Measurements from ENCODE around the gene PHTF2.

PHTF2 gene

DNA sequence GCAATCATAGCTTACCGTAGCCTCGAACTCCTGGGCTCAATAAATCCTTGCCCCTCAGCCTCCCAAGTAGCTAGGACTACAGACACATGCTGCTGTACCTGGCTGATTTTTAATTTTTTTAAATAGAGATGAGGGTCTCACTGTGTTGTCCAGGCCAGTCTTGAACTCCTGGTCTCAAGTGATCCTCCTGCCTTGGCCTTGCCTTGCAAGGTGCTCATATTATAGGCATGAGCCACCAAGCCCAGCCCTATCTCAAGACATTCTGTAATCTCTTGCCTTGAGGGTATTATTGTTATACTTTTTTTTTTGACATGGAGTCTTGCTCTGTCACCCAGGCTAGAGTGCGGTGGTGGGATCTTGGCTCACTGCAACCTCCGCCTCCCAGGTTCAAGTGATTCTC lies 86.6 kb downstream of the PHTF2 start:
- DNase-seq, result no peak

DNA sequence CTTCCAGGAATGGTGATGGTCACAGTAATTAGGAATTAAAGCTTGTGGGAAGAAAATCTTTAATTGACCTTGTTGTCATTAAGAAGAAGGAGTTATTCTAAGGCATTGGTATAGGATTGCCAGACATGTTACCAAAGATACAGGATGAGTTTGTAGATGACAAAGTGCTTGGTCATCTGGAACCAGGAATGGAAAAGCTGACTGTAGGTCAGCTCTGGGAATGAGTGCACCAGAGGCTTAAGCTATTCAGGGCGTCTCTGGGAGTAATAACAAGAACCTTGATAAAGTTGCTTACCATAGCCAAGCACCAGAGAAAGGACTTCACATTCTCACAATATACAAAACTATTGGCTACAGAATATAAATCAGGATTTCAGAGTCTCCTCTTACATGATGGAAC lies 89.0 kb downstream of the PHTF2 start:
- no peak for DNase-seq

DNA sequence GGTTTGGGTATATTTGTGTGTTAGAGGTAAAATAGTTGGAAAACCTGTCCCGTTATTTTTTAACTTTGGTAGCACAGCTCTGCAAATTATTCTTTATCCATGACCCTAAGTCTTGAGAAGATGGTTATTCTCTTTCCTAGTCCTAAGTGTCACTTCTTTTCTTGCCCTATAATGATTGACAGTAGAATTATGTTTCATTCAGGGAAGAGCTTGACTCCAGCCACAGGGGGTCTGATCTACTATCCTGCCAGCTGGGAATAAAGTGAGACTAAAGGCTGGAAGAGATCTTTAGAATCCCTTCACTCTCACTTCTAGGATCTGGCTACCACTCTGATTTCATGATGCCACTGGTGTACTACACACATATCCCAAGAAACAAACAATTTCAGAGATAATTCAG lies 90.4 kb downstream of the PHTF2 start:
- DNase-seq, result no peak

DNA sequence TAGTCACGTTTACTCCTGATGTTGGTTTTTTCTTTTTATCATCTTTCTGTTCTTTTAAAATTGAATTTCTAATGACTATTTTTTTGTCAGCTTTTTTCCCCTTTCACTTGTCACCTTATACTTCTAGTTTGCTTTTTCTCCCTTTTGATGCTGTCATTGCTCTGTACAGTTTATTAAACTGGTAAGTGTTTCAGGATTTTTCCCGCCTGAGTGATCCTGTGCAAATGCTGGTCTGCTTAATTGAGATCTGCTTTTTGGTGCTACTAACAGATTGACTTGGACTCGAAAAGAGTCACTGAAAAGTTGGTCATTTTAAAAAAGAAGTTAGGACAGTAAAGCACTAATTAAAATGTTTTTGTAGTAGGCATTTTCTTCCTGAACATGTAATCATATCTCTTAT lies 95.2 kb downstream of the PHTF2 start:
- no peak for DNase-seq

DNA sequence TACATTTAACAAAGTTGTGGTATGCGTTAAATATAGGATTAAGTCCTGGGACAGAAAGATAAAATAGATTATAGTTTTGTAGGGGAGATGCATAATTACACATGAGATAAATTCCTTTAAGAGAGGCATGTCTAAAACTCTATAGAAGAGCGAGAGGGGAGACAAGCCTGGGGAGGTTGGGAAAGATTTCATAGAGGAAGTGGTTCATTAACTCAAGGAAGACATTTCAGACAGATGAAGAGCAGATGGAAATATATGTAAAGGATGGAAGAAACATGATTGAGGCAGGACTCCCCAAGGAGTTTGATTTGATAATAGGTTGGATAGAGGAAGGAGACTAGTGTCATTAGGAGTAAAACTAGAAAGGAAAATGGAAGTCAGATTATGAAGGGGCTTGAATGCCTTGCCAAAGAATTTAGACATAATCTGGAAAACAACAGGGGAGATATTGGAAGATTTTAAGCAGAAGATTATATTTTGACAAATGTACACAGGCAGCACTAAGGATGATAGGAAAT lies 96.1 kb downstream of the PHTF2 start:
- no peak for DNase-seq

DNA sequence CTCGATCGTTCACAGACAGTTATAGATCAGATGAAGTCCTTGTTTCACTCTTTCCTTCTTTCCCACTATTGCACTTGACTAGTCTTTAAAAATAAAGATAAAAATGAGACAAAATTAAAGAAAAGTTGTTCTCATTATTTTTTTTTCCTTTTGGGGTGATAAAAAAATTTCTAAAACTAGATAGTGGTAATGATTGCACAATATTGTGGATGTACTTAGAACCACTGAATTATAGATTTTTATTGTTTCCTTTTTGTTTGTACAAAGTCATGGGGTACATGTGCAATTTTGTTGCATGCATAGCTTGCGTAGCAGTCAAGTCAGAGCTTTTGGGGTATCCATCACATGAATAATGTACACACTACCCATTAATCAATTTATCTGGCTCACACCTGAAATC lies 97.3 kb downstream of the PHTF2 start:
- no peak for DNase-seq

DNA sequence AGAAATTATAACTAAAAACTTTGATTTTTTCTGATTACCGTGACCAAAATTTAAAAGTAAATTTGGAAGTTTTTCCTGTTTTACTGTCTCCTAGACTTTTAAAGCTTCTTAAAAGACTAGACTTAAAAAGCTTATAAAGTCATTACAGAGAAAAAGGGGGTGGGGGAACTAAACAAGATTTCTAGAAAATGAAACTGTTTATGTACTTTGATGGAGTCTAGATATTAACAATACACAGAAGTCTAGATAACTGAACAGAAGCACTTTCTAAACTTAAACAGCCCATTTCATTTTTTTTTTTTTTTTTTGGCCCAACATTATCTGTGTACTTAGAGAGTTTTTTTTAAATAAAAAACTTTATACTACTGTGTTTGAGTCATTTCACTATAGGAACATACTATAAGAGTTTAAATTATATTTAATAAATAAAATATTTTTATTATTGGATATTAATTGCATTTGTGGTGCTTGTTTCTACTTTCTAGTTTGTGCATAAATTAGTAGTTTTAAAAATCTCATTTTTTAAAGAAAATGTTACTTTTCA lies 98.5 kb downstream of the PHTF2 start:
- DNase-seq, result no peak

DNA sequence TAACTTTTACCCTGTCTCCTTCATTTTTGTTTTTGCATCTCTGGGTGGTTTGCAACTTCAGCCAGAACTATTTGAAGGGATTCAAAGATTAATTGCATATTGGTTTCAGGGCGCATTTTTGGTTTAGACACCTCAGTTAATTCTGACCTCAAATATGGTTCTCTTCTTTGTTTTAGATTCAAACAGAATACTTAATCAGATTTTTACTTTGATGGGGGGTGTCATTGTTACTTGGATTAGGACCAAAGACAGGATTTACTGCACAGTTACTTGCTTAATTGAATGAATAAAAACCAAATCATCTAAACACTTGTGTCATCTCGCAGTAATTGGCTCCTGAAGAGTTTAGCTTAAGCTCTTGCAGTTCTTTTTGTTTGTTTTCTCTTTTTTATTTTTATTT lies 100.9 kb downstream of the PHTF2 start:
- DNase-seq, result no peak

DNA sequence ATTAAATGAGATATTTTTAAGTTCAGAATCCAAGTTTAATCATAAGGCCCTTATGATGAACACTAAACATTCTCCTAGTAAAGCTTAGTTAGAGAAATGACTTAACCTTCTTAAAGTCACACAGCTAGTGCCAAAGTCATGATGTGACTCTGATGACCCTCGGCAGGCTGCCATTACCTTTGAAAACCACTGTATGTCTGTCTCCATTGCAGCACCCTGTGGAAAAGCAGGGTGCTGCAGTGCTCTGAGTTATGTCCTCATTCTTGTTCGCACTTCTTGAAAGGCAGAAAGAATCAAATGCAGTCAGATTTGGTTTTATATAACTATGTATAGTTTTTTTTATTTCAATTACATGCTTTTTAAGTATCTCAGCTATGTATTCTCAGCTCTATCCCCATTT lies 105.0 kb downstream of the PHTF2 start:
- peak; percentile 22 for DNase-seq

DNA sequence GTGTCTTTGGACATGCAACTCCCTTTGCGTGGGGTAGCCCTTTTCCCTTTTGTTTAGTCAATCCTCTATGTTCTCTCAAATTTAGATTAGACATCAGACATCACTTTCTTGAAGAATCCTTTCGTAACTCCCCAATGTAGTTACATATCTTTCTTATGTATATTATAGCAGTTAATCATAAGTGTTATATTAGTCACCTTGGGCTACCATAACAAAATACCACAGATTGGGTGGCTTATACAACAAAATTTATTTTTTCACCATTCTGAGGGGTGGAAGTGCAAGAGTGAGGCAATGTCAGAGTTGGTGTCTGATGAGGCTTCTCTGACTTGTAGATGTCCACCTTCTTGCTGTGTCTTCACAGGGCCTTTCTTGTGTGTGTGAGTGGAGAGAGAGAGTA lies 105.7 kb downstream of the PHTF2 start:
- no peak for DNase-seq

DNA sequence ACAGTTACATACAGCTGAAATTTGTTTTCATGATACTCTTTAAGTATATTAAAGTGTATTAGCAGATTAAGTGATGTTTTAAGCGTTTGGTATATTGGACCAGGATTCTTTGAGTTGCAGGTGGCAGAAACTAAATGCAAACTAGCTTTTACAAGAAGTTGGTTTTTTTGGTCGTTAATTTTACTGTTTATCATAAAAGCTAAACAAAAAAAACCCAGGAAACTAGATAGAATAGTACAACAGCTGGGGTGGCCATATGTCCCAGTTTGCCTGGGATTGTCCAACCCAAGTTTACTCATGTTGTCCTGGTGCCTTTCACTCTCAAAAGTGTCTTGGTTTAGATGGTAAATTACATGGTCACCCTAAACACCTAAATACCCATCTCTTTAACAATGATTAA lies 108.7 kb downstream of the PHTF2 start:
- DNase-seq, result no peak

DNA sequence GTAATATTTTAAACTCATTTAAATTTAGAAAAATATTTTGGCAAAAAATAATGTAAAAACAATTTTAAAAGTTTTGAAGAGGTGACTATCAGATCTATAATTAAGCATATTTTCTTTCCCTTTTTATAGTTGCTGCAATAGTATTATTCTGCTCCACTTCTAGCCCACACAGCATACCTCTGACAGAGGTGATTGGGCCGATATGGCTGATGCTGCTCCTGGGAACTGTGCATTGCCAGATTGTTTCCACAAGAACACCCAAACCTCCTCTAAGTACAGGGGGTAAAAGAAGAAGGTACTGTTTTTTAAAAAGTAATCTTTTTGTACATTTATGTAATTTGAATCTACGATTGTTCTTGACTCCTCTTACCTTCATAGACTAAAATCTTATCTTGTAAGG lies 110.1 kb downstream of the PHTF2 start:
- DNase-seq, result no peak

DNA sequence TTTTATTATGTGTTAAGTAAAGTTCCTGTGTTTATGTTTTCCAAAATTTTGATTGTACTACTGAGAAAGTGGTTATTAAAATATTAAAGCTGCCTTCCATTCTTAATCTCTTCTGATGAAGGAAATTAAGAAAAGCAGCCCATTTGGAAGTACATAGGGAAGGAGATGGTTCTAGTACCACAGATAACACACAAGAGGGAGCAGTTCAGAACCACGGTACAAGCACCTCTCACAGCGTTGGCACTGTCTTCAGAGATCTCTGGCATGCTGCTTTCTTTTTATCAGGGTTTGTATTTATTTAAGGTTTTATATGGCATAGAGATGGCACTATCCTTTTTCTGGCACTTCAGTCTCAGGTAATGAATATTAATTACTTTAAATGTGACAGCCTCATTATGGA lies 111.6 kb downstream of the PHTF2 start:
- no peak for DNase-seq

DNA sequence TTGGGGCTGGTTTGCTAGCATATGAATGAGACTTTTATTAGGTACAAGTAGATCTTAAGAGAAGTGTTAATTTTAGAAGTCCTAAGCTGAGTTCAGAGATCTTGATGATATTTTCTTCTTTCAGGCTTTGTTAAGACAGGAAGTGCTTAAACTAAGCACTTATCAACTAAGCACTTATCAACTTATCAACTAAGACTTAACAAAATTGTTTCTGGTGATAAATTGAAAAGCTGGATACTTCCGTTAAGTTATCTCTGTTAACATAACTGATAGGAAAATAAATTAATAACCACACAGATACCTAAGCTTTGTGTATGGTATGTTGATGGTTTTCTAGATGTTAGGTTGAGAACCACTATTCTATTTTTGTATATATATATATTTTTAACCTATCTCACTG lies 113.7 kb downstream of the PHTF2 start:
- DNase-seq, result no peak

DNA sequence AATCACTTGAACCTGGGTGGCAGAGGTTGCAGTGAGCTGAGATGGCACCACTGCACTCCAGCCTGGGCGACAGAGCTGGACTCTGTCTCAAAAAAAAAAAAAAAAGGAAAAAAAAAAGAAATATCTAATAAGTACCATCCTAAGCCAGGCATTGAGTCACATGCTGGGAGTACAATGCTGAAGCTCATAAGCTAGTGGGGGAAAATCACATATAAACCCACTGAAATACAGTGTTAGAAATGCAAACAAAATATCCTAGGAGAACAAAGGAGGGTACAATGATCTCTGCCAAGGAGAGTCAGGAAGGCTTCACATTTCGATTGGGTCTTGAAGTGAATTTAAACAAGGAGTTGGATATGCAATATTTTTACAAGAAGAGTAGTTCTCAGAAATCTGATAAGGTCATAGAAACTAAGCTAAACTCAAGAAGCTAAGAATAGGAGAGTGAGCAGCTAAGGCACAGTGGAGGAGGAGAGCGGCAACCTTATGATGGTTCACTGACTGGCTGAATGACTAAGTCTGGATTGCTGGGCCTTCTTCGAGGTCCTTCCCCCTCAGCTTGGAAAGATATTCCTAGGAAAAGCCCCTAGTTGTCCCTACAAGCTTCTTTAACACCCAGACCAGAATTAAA lies 115.5 kb downstream of the PHTF2 start:
- no peak for DNase-seq

DNA sequence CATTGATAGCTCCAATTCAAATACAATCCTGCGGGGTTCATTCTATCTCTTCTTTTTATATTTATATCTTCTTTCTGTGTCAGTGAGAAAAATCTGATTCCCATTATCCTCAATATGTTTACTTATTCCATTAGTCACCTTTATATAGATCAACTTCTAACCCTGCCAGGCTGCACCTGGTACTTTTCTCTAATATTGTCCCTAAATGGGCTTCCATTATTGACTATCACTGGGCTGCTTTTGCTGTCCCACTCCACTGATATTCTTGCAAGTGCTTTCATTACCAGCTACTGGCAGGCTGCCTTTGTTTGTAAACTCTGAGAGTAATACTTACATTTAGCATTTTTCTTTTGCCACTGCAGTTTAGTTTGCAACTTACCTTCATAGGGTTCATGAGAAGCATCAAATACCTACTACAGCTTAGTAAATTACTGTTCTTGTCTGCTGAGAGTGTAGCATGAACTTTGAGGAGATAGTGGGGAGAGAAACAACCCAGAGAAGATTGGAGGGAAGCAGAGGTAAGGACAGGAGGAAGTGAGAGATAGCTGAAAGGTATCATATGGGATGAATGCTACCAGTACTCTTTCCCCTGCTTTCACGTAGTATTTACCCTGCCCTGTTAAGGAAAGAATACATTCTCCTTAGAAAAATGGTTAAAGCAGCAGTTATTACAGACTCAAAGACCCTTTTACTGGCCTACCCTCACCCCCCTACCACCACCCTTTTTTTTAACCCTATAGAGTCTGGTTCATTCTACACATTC lies 119.1 kb downstream of the PHTF2 start:
- no peak for DNase-seq

DNA sequence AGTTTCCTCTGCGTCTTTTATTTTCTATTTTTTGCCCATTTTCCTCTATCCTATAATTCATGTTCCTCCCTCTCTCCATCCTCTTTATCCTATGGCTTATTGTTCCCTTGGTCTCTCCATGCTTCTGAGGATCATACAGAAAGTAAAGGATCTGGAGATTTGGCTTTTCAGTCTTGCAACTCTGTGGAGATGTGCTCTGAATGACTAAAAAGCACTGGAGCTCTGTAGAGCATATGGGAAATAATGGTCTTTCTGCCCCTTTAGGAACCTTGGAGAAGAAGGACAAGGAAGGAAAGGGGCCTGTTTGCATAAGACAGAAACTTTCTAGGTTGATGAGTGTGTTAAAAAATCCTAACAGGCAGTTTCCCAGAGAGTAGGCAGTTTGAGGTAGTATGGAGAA lies 120.1 kb downstream of the PHTF2 start:
- no peak for DNase-seq

DNA sequence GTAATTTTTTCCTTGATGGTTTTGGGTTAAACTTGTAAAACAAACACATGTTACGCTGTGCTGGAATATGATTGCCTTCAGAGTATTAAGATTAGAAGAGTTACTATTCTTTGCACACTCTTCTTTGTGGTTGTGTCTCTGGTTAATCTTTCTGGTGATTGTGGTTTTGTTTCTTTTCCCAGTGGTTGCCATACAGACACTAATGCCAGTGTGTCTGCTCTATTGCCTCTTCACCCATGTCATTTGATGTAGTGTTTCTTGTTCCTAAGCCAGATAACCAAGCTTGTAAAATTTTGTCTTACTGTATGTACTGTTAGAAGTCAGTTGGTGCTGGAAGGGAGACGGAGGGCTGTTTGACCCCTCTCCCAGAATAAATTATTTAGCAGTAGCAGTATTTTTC lies 124.8 kb downstream of the PHTF2 start:
- no peak for DNase-seq

DNA sequence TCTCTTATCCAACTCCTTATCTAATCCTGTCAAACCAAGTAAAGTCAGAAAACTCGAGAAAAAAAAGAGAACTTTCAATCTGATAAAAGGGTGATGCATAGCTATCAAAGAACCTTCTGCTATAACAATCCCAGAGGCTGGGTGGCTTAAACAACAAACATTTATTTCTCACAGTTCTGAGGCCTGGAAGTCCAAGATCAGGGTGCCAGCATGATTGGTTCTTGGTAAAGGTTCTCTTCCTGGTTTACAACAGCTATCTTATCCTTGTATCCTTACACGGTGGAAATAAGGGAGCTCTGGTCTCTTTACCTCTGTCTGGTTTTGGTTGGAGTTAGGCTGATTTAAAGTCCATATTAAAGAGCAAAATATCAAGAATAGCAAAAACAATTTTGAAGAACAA lies 131.9 kb downstream of the PHTF2 start:
- no peak for DNase-seq

DNA sequence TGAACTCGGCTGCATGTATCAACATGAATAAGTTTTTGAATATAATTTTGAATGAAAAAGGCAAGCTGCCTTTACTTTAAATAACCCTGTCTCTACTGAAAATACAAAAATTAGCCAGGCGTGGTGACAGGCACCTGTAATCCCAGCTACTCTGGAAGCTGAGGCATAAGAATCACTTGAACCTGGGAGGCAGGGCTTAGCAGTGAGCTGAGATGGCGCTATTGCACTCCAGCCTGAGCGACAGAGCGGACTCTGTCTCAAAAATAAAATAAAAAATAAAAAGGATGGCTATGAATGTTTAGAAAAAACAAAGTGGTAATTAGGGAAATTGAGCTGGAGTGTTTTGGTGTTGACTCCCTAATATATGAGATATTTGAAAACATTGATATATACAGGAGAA lies 133.3 kb downstream of the PHTF2 start:
- DNase-seq, result no peak

DNA sequence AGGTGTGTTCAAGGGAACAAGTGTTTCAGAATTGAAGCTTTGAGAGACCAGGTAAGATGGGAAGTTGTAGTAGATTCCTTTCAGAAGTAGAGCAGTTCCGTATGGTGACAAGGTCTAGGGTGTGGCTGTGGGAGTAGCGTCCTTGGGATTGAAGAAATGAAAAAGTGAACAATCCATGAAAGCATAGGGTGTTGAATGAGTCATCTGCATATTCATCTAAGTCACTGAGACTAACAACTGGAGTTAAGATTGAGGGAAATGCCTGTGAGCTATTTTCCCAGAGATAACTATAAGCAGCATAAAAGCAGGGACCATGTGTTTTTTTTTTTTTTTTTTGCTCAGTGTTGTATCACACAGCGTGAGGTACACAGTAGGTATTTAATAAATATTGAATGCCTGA lies 134.8 kb downstream of the PHTF2 start:
- no peak for DNase-seq

DNA sequence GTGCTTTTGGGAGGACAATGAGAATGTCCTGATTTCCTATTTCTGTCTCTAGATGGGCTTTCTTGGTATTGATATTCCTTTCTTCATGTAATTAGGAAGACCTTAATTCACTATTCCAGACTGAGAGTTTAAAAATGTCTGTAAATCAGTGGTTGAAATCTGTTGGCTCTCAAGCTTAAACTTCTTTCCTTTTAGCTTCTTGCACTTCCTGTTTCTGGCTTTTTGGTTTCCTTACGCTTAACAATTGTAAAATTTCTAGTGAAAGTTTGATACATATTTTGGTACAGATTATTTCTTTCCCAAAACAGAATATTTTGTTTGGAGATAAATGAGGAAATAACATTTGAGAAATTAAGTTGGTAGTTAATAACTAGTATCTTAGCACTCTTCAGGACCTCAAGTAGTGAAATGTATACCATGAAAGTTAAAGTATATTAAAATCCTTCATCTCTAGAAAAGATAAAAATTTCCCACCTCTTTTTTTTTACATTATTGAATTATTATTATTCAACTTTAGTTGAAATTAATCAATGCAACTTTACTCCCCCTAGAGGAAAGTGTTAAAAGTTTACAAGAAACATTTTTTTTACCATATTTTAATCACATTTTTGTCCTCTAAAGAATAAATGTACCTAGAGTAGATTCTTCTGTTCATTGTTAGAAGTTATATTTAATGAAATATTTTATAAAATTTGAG lies 137.2 kb downstream of the PHTF2 start:
- peak in 1 of 2 experiments; percentile 22 for DNase-seq

DNA sequence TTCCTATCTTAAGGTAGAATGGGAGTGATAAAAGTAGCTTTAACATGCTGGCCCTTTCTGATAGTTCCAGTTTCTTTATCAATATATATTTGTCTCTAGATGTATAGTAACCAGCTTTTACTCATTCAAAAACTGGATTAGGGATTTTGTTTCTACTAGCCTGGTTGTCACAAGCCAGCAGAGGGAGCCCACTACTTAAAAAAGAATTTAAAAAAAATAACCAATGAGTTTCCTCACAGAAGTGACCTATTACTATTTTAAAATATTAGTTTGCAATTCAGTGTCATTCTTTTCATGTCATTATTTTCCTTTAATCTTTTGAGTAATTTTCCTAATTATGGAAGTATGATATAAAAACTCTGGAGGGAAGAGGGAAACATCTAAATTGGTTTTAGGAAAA lies 142.1 kb downstream of the PHTF2 start:
- DNase-seq, result peak; percentile 19 to 56

DNA sequence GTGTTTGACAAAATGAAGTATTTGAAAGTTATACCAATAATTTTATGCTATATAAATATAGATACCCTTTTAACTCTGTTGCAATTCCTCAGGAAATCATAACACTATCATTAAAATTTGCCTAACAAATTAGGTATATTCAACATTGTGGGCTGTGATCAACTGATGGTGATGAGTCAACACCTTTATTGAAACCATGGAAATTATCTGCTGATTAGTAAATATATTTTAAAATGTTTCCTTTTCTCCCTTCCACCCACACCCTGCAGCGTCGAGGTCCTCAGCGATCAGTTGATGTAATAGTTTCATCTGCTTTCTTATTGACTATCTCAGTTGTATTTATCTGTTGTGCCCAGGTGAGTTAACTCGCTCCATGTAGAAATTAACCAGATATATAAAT lies 143.9 kb downstream of the PHTF2 start:
- no peak for DNase-seq
